Keratinocyte (primary cell): ENCODE results near the gene PCDHGB3.

Experiments
- EZH2 ChIP-seq: IDR thresholded peaks from one replicate; pipeline ENCODE4 v1.6.1; 2012; ENCODE audit warnings: inconsistent platforms, mild to moderate bottlenecking, low read length, moderate library complexity
- TF ChIP-seq, protein P1 (sequence below), 3 experiments: IDR thresholded peaks in 1 of 3; conservative IDR thresholded peaks in 1 of 3; optimal IDR thresholded peaks in 1 of 3; 2 replicates in 2 of 3; 3 replicates in 1 of 3; pipeline versions ENCODE3 to v1.5.1; 2011; ENCODE audit warnings: low read length in 3 of 3, mild to moderate bottlenecking in 3 of 3, moderate library complexity in 2 of 3, control low read depth in 1 of 3, inconsistent platforms in 1 of 3; ENCODE audit not compliant: insufficient read depth in 2 of 3; ENCODE audit errors: extremely low read depth in 1 of 3

DNA sequence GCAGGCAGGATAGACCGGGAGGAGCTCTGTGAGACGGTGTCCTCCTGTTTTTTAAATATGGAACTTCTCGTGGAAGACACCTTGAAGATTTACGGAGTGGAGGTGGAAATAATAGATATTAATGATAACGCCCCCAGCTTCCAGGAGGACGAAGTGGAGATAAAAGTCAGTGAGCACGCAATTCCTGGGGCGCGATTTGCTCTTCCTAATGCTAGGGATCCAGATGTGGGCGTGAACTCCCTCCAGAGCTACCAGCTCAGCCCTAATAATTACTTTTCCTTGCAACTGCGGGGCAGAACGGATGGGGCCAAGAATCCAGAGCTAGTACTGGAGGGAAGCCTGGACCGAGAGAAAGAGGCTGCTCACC lies 51.4 kb downstream of the PCDHGB3 start:
- TF ChIP-seq, protein P1, sequence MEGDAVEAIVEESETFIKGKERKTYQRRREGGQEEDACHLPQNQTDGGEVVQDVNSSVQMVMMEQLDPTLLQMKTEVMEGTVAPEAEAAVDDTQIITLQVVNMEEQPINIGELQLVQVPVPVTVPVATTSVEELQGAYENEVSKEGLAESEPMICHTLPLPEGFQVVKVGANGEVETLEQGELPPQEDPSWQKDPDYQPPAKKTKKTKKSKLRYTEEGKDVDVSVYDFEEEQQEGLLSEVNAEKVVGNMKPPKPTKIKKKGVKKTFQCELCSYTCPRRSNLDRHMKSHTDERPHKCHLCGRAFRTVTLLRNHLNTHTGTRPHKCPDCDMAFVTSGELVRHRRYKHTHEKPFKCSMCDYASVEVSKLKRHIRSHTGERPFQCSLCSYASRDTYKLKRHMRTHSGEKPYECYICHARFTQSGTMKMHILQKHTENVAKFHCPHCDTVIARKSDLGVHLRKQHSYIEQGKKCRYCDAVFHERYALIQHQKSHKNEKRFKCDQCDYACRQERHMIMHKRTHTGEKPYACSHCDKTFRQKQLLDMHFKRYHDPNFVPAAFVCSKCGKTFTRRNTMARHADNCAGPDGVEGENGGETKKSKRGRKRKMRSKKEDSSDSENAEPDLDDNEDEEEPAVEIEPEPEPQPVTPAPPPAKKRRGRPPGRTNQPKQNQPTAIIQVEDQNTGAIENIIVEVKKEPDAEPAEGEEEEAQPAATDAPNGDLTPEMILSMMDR (optimal IDR thresholded peaks at IDR 0.05 in 1 of 3, IDR thresholded peaks at IDR 0.05 in 1 of 3, conservative IDR thresholded peaks at IDR 0.05 in 1 of 3; ENCODE audit: extremely low read depth in 1 of 3, insufficient read depth in 2 of 3, low read length in 3 of 3): no peak
- TF ChIP-seq EZH2: no peak
